Muscle layer of colon (tissue), 2 donors: ENCODE data around the gene UNC5CL.

Experiments
- H3K27ac ChIP-seq: one replicate; pipeline ENCODE4 v1.7.0; 2013; ENCODE audit warnings: low read depth, mild to moderate bottlenecking, low read length, moderate library complexity
- H3K27me3 ChIP-seq, 2 donors: one replicate each; pipeline ENCODE4 v1.7.0; 2013; ENCODE audit warnings: low read length in 2 of 2, mild to moderate bottlenecking in 2 of 2; ENCODE audit not compliant: insufficient read depth in 2 of 2, control insufficient read depth in 1 of 2
- H3K36me3 ChIP-seq: one replicate; pipeline ENCODE4 v1.7.0; 2013; ENCODE audit warnings: mild to moderate bottlenecking, low read length; ENCODE audit not compliant: insufficient read depth
- H3K4me1 ChIP-seq: one replicate; pipeline ENCODE4 v1.7.0; 2013; ENCODE audit warnings: mild to moderate bottlenecking, low read length; ENCODE audit not compliant: insufficient read depth
- H3K4me3 ChIP-seq, 2 donors: one replicate each; pipeline ENCODE4 v1.7.0; 2013; ENCODE audit warnings: low read length in 2 of 2, low read depth in 1 of 2, mild to moderate bottlenecking in 1 of 2, moderate library complexity in 1 of 2
- H3K9ac ChIP-seq: one replicate; pipeline ENCODE4 v1.7.0; 2013; ENCODE audit warnings: low read length
- H3K9me3 ChIP-seq: one replicate; pipeline ENCODE4 v1.7.0; 2013; ENCODE audit warnings: mild to moderate bottlenecking, low read length
- donor health status: abdominal sarcoma.
- donor health status: Adenocarcinoma of cecum.

UNC5CL gene

DNA sequence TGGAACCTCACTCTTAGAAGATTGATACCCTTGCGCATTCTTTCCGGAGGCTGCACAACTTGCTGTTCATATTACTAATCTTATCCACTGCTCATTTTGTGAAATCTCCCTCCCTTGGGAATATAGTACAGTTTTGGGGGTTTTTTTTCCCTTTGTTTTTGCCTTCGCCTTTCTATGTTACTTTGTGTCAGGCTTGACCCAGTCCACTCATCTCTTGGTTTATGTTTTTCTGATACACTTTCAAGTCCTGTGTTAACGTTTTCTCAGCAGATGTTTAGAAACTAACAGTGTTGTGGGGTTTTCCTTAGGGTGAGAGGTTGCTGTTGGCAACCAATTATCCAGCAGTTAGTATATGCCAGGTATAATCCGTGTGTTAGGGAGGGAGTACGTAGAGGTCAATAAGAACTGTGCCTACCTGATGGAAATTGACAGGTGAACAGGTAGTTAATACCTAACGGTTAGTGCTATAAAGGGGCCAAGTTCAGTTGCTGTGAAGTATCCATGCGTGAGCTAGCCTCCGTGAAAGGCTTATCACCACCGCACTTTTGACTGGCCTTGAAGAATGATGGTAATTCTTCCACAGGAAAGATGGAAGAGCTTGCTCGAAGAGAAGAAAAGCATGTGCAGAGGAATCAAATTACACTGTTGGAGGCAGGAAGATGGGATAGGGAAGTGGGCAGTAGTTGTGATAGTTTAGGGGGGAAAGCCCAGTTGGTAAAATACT, 35.1 kb upstream of the UNC5CL start:
- peak overlapping the region; percentile 77 to 88 for H3K4me3 ChIP-seq
- peaks cover 31% of the 10 kb centered on the region for H3K4me1 ChIP-seq
- no peaks in the 10 kb centered on the region for H3K9me3 ChIP-seq
- H3K36me3 ChIP-seq = peaks cover 7% of the 10 kb centered on the region
- no peaks in the 10 kb centered on the region for H3K27me3 ChIP-seq
- peak overlapping the region; percentile 100 for H3K27ac ChIP-seq
- H3K9ac ChIP-seq = peak overlapping the region; percentile 79

DNA sequence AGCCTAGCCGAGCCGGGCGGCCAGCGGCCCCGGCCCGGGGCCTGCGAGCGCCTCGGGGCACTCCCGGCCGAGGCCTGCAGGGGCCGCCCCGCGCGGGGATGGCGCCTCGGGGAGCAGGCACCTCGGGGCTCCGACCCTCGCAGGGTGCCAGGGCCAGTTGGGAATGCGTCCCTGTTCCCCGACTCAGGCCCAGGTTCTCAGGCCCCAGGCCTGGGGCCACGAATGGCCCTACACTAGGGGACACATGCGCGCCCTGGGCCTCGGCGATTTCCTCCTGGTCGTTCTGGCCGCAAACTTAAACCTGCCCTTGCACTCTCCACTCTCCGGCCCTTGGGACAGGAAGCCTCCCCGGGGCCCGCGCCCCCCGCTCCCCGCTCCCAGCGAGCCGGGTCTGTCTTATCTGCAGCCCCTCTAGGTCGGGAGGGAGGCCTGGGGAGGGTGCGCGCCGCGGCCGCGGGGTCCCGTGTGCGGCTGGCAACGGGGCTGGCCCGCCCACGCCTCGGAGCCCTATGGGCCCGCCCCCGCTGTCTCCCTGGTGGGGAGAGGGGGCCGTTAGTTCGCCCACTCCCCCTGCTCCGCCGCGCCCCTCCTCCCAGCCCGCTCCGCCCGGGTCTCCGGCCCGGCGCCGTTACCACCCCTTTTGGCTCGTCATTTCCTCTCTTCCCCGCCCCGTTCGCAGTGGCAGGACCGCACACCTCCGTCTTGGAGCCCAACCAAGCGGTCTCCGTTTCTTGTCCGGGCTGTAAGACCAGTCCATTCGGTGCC, 34.4 kb upstream of the UNC5CL start:
- Histone ChIP-seq H3K4me1 (peaks cover 31% of the 10 kb centered on the region), H3K36me3 (peaks cover 4% of the 10 kb centered on the region), H3K27ac (peak overlapping the region; percentile 100), H3K4me3 (peak overlapping the region; percentile 77 to 88), H3K9me3 (no peaks in the 10 kb centered on the region), H3K9ac (peak overlapping the region; percentile 79), H3K27me3 (no peaks in the 10 kb centered on the region)

DNA sequence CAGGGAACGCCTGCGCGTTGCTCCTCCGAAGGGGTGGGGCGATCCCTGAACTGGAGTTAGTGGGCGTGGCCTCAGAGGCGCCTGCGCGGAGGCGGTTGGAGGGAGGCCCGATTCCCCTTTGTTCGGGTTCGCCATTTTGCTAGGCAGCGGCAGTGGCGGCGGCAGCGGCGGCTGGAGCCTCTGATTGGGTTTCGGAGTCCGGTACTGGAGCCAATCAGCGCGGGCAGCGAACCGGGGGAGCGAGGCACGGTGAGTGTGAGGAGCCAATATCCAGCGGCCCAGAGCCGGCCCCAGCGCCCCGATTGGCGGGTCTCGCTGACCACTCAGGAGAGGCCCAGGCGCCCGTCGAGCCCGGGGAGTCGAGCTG, 33.8 kb upstream of the UNC5CL start, which contains the start of gene NFYA:
Gene NFYA, plus strand, starts transcription at position 139 of the 367 bp plus-strand sequence. CDS start 6,116 bp downstream, outside the sequence.
- Histone ChIP-seq H3K27me3 (no peaks in the 10 kb centered on the region), H3K4me1 (peaks cover 31% of the 10 kb centered on the region), H3K36me3 (peaks cover 9% of the 10 kb centered on the region), H3K9ac (peak within 1 kb of the TSS; percentile 90), H3K4me3 (peak within 1 kb of the TSS; percentile 77 to 88), H3K27ac (peak within 1 kb of the TSS; percentile 100), H3K9me3 (no peaks in the 10 kb centered on the region)

DNA sequence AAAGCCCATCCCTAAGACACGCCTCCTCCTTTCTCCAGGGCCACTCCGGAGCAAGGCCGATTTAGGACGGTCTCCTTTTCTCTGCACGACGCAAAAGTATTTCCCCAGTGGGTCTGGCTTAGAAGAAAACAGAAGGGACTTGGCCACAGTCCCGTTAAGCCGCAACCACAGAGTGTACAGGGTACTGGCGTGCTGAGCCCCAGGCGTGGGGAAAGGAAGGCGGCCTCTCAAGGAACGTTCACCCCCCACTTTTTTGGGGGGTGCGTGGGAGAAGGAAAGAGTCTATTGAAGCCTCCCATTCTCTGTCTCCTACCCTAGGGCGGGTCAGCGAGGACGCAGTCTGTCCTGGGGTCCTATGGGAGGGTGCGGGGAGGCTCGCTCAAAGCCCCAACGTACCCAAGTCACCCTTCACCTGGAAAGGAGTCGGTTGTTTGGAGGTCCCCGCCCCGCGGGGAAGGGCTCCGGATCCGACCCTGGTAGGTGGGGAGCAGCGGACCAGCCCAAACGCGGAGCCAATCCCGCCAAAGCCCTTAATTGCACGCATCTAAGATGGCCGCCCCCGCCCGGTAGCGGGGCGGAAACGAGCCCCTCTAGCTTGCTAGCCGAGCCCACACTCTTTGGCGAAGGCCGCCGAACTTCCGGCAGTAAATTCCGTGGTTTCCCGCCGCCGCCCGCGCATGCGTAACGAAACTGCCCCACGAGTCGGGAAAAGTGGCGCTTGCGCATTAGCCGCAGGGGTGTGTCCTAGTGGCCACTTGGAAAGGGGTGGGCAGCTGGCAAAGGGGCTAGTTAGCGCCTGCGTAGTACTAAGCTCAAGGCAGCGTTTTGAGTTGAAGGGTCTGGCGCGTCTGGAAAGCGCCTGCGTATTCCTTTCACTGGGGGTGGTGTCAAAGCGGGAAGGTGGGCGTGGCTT, 33.2 kb upstream of the UNC5CL start, which contains the start of gene OARD1:
Gene OARD1, minus strand, starts transcription at position 434 of the 913 bp plus-strand sequence. CDS start 722 bp downstream, outside the sequence.
- peak within 1 kb of the TSS; percentile 100 for H3K27ac ChIP-seq
- no peaks in the 10 kb centered on the region for H3K27me3 ChIP-seq
- H3K4me3 ChIP-seq = peak within 1 kb of the TSS; percentile 77 to 88
- peak within 1 kb of the TSS; percentile 90 for H3K9ac ChIP-seq
- H3K36me3 ChIP-seq = peaks cover 16% of the 10 kb centered on the region
- no peaks in the 10 kb centered on the region for H3K9me3 ChIP-seq
- peaks cover 31% of the 10 kb centered on the region for H3K4me1 ChIP-seq

DNA sequence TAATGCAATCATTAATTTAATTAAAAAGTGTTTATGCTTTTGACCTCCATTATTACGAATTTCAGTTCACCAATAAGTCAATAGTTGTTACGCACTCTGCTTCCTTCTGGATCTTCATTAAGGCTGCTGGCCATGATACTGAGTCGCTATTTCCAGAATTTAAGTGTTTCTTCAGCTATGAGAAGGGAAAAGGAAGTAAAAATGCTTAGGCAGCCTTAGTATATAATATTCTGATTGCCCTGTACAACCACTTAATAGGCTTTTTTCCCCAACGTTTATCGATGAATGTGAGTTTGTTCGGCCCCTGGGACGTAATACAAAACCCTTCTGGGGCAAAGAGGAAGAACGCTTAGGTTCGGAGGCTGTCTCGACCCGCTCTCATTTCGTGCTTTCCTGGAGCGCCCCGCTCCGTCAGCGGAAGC, 32.5 kb upstream of the UNC5CL start:
- H3K4me1 ChIP-seq = peaks cover 33% of the 10 kb centered on the region
- H3K27ac ChIP-seq = peak overlapping the region; percentile 91
- H3K9ac ChIP-seq = peak overlapping the region; percentile 90
- H3K27me3 ChIP-seq = no peaks in the 10 kb centered on the region
- H3K36me3 ChIP-seq = peaks cover 18% of the 10 kb centered on the region
- H3K9me3 ChIP-seq = no peaks in the 10 kb centered on the region
- peak overlapping the region; percentile 43 to 73 for H3K4me3 ChIP-seq

DNA sequence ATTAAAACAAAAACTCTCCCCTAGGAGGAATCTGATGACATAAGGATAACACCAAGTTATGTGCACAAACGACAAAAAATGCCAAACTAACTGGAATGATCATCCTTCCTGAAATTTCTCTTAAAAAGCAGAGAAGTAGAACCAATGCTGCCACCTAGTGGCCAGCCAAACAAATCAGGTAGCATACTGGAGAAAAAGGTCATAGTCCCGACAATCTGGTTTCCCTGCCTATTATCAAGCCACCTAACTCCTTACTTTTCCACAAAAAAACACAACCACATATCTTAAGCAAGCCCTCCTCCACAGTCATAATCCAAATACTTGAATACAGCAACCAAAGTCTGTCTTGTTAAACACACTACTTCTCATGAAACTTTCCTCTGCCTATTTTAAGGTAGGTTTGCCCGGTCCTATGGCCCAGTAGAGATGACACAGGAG, 27.9 kb upstream of the UNC5CL start:
- Histone ChIP-seq H3K27ac (no peak overlapping the region), H3K9ac (no peak overlapping the region), H3K9me3 (no peaks in the 10 kb centered on the region), H3K4me1 (peaks cover 15% of the 10 kb centered on the region), H3K36me3 (peaks cover 18% of the 10 kb centered on the region), H3K27me3 (no peaks in the 10 kb centered on the region), H3K4me3 (no peak overlapping the region)

DNA sequence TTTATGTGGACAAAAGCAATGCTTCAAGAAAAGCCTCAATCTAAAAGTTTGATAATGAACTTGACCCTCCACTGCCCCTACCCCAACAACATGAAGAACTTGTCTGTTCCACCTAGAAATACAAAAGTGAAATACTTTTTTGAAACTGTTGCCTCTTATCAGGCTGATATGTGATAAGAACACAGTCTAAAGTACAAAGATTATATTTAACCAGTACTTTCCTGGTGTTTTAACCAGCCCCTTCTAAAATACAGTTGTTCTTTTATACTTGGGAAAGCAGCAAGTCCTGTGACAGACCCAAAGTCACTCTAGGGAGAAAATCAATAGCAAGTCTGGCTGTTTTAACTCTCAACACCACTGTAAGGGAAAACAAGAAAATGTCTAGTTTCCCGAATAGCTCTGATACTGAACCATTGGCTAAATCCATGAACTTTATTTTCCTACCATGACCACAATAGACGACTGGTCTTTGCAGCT, 26.6 kb upstream of the UNC5CL start:
- no peaks in the 10 kb centered on the region for H3K9me3 ChIP-seq
- H3K27me3 ChIP-seq = no peaks in the 10 kb centered on the region
- peaks cover 18% of the 10 kb centered on the region for H3K36me3 ChIP-seq
- H3K4me3 ChIP-seq = no peak overlapping the region
- H3K27ac ChIP-seq = no peak overlapping the region
- no peak overlapping the region for H3K9ac ChIP-seq
- peaks cover 9% of the 10 kb centered on the region for H3K4me1 ChIP-seq

DNA sequence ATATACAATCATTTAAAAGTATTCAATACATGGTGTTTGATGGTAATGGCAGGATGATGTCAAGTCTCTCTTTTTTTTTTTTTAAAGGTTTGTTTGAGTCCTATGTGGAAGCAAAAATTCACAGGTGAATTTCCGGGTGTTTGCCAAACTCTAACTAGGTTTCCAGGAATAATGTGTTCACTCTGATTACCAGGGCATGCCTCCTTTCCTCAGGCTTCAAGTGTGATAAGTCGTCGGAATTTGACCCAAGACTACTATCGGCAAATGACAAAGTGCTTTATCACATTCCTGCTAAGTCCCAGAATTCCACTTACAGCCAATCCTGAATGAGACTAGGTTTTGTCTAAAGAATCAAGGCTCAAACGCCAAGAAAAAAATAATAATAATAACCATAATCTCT, 25.8 kb upstream of the UNC5CL start:
- H3K27ac ChIP-seq = no peak overlapping the region
- no peaks in the 10 kb centered on the region for H3K9me3 ChIP-seq
- H3K27me3 ChIP-seq = no peaks in the 10 kb centered on the region
- H3K36me3 ChIP-seq = peaks cover 18% of the 10 kb centered on the region
- peaks cover 5% of the 10 kb centered on the region for H3K4me1 ChIP-seq
- H3K9ac ChIP-seq = no peak overlapping the region
- no peak overlapping the region for H3K4me3 ChIP-seq

DNA sequence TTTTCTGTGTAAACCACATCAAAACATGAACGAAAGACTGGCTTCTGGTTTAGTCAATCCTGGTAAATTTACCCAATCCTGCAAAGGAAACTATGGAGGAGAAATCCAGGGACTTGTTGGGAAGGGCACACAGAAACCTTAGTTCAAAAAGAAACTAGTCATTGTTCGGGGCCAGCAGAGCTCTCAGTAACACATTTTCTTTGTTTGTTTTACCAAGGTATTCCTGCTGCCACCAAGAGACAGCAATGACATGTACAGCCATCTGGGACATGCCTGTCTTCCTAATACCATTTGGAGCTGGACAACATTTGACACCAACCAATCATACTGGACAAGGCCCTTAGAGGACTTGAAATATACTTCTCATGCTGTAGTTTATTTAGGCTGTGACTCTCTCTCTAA, 24.9 kb upstream of the UNC5CL start:
- no peak overlapping the region for H3K9ac ChIP-seq
- peaks cover 10% of the 10 kb centered on the region for H3K4me1 ChIP-seq
- peaks cover 14% of the 10 kb centered on the region for H3K36me3 ChIP-seq
- H3K27ac ChIP-seq = no peak overlapping the region
- H3K9me3 ChIP-seq = no peaks in the 10 kb centered on the region
- H3K4me3 ChIP-seq = no peak overlapping the region
- no peaks in the 10 kb centered on the region for H3K27me3 ChIP-seq

DNA sequence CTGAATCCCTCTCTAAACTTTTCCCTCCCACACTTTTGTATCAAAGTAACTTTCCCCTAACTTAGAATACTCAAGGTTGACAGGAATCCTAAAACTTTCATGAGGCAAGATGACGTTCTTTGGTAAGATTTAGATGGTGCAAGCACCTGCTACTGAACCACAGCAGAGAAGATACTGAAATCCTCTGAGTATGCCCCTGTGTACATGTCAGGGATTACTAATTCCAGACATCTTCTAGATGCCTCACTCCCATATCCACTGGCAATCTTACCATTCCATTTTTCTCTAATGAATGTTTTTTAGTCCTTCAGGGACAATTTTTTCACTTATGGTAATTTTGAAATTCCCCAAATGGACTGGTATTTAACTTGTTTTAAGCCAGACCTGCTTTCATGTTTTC, 23.0 kb upstream of the UNC5CL start:
- no peak overlapping the region for H3K4me3 ChIP-seq
- peaks cover 1% of the 10 kb centered on the region for H3K36me3 ChIP-seq
- no peak overlapping the region for H3K27ac ChIP-seq
- H3K9ac ChIP-seq = no peak overlapping the region
- H3K9me3 ChIP-seq = no peaks in the 10 kb centered on the region
- no peaks in the 10 kb centered on the region for H3K27me3 ChIP-seq
- peaks cover 21% of the 10 kb centered on the region for H3K4me1 ChIP-seq
